ENCODE measurements around the gene TMEM120B. TPM values are rescaled to one million over a fixed set of nuclear protein-coding genes. Genes with fewer than 3 reads are reported as not detected.

The TMEM120B gene
- total and polyA plus RNA-seq, 2 of the 13 experiments (the other 11 are each of a cell fraction or from before 2014, with no cell fraction given) = 7.1 to 12.9 TPM

DNA sequence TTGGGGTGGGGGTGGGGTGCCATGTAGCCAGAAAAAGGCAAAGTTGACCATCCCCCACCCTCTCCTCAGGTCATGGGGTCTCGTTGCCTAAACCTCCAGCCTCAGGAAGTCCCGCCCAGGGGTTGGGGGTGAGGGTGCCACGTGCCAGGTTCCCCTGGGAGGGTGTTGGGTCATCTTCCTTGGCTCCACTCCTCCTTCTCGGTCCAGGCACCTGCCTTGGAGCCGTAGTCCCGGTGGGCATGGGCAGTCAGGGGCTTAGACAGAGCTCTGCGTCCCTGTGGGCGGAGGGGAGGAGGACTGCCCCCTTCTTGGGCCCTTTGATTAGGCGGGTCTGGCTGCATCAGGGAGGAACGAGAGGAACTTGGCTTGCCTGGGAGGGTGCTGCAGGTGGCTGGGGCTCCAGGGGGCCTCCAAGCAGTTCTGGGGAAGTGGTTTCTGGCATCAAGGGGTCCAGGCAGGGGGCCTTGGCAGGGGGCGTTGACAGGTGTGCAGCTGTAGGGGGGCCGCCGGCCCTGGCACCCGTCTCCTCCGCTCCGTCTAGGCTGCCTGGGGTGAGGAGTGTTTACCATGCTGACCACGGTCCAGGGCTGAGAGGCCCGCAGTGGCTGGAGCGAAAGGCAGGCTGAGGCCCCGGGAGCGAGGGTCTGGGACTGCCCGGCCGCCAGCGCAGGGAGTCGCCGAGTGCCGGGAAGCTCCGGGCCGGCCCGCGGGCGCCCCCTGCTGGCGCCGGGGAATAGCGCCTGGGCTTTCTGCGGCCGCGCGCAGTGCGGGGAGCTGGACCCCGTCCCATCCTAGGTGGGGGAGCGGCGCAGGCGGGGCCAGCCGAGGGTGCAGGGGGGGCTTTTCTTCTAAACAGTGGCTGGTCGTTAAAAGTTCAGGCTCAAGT lies 99.1 kb downstream of the TMEM120B start (continued):
- TF ChIP-seq ZNF205 (CRISPR knock-in tag; IDR thresholded peaks at IDR 0.05) (no peak; the same call in 1 of the 2 replicates), TP53 (CRISPR knock-in tag; conservative IDR thresholded peaks at IDR 0.05) (no peak), ZNF143 (CRISPR knock-in tag; IDR thresholded peaks at IDR 0.05) (no peak), ZNF318 (CRISPR knock-in tag; IDR thresholded peaks at IDR 0.05) (no peak), ZNF234 (CRISPR knock-in tag; conservative IDR thresholded peaks at IDR 0.05) (no peak), ZNF557 (CRISPR knock-in tag; IDR thresholded peaks at IDR 0.05) (no peak), ZNF343 (CRISPR knock-in tag; IDR thresholded peaks at IDR 0.05) (no peak), RFX1 (IDR thresholded peaks at IDR 0.05) (no peak), THAP11 (CRISPR knock-in tag; IDR thresholded peaks at IDR 0.05) (0 out of 2 replicates have a peak, but pooled peaks have one; percentile 28), PBX3 (CRISPR knock-in tag; IDR thresholded peaks at IDR 0.05; ENCODE audit: borderline replicate concordance) (no peak), TBX3 (IDR thresholded peaks at IDR 0.05; ENCODE audit: borderline replicate concordance) (no peak), ZBTB20 (CRISPR knock-in tag; IDR thresholded peaks at IDR 0.05; ENCODE audit: borderline replicate concordance, low read depth) (no peak)
- TF ChIP-seq, protein P1, sequence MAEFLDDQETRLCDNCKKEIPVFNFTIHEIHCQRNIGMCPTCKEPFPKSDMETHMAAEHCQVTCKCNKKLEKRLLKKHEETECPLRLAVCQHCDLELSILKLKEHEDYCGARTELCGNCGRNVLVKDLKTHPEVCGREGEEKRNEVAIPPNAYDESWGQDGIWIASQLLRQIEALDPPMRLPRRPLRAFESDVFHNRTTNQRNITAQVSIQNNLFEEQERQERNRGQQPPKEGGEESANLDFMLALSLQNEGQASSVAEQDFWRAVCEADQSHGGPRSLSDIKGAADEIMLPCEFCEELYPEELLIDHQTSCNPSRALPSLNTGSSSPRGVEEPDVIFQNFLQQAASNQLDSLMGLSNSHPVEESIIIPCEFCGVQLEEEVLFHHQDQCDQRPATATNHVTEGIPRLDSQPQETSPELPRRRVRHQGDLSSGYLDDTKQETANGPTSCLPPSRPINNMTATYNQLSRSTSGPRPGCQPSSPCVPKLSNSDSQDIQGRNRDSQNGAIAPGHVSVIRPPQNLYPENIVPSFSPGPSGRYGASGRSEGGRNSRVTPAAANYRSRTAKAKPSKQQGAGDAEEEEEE (CRISPR knock-in tag; IDR thresholded peaks at IDR 0.05; ENCODE audit: borderline replicate concordance) = no peak
- TF ChIP-seq, protein P2, sequence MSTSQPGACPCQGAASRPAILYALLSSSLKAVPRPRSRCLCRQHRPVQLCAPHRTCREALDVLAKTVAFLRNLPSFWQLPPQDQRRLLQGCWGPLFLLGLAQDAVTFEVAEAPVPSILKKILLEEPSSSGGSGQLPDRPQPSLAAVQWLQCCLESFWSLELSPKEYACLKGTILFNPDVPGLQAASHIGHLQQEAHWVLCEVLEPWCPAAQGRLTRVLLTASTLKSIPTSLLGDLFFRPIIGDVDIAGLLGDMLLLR (CRISPR knock-in tag; IDR thresholded peaks at IDR 0.05) = no peak
- TF ChIP-seq, protein P3, sequence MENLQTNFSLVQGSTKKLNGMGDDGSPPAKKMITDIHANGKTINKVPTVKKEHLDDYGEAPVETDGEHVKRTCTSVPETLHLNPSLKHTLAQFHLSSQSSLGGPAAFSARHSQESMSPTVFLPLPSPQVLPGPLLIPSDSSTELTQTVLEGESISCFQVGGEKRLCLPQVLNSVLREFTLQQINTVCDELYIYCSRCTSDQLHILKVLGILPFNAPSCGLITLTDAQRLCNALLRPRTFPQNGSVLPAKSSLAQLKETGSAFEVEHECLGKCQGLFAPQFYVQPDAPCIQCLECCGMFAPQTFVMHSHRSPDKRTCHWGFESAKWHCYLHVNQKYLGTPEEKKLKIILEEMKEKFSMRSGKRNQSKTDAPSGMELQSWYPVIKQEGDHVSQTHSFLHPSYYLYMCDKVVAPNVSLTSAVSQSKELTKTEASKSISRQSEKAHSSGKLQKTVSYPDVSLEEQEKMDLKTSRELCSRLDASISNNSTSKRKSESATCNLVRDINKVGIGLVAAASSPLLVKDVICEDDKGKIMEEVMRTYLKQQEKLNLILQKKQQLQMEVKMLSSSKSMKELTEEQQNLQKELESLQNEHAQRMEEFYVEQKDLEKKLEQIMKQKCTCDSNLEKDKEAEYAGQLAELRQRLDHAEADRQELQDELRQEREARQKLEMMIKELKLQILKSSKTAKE (CRISPR knock-in tag; IDR thresholded peaks at IDR 0.05; ENCODE audit: borderline replicate concordance) = no peak
